ENCODE measurements around the gene ARRDC3.

The ARRDC3 gene, protein sequence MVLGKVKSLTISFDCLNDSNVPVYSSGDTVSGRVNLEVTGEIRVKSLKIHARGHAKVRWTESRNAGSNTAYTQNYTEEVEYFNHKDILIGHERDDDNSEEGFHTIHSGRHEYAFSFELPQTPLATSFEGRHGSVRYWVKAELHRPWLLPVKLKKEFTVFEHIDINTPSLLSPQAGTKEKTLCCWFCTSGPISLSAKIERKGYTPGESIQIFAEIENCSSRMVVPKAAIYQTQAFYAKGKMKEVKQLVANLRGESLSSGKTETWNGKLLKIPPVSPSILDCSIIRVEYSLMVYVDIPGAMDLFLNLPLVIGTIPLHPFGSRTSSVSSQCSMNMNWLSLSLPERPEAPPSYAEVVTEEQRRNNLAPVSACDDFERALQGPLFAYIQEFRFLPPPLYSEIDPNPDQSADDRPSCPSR

DNA sequence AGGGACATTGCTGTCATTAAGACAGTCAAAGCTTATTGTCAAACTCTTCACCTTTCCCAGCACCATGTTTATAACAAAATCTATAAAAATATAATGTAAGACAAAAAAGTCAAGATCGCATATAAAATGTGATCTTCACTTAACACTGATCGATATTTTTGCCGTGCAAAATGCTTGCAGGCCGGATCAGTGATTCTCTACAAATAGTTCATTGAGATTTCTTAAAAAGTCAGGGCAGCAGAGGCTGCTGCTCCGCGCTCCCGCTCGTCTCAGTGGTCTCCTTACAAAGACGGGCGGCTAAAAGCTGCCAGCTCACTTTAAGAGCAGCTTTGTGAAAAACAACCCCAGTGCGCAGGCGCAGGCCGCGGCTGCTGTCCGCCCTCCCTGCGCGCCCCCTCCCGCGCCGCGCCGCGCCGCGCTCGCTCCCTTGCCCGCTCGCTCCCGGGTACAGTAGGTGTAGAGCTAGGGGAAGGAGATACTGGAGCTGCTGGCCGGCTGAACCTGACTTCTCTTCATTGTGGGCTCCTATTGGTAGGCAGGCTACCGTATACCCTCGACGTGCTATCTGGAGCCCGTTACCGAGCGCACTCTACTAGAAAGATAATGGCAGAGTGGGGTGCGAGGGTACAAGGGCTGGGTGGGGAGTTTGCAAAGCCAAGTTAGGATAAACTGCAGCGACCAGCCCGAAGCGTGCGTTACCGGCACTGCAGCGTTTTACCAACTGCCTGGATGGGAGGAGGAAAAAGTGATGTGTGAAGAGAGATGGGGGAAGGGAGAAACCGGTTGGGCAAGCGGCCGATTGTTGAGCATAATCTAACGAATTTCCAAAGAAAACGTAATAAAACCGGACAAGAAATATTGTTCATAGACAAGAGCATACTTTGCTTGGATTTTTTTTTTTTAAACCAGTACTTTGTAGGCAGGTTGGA lies at the start of gene ARRDC3:
ARRDC3 (minus strand) TSS at position 291 of the 929 bp plus-strand sequence; CDS start at position 66, 225 bp downstream.
- peak; percentile 81 for DNase-seq (ENCODE audit: extremely low read depth, low read depth)
- TF ChIP-seq, protein P1, sequence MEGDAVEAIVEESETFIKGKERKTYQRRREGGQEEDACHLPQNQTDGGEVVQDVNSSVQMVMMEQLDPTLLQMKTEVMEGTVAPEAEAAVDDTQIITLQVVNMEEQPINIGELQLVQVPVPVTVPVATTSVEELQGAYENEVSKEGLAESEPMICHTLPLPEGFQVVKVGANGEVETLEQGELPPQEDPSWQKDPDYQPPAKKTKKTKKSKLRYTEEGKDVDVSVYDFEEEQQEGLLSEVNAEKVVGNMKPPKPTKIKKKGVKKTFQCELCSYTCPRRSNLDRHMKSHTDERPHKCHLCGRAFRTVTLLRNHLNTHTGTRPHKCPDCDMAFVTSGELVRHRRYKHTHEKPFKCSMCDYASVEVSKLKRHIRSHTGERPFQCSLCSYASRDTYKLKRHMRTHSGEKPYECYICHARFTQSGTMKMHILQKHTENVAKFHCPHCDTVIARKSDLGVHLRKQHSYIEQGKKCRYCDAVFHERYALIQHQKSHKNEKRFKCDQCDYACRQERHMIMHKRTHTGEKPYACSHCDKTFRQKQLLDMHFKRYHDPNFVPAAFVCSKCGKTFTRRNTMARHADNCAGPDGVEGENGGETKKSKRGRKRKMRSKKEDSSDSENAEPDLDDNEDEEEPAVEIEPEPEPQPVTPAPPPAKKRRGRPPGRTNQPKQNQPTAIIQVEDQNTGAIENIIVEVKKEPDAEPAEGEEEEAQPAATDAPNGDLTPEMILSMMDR (IDR thresholded peaks at IDR 0.05; ENCODE audit: low read depth, low read length, missing control alignments), result no peak
- peak within 1 kb of the TSS; percentile 95 for H3K4me3 ChIP-seq (replicated peaks; ENCODE audit: low read depth, low read length)

DNA sequence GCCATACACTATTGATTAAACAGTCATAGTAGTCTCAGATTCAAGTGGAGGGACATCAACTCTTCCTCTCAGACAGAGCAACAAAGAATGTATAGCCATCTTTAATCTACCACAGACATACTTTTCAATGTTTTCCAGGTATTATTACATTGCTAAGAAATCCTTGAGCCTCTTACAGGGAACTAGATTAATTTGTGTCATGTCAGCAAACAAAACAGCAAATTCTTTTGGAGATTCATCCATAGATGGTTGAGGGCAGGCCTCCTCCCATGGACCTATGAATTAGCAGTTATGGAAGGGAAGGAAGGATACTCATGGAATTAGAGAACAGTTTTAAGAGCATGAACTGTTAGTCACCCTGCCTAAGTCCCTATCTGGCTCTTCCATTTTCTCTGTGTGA lies 47.8 kb upstream of the ARRDC3 start:
- TF ChIP-seq, protein P1 (IDR thresholded peaks at IDR 0.05; ENCODE audit: low read depth, low read length, missing control alignments), result no peak

DNA sequence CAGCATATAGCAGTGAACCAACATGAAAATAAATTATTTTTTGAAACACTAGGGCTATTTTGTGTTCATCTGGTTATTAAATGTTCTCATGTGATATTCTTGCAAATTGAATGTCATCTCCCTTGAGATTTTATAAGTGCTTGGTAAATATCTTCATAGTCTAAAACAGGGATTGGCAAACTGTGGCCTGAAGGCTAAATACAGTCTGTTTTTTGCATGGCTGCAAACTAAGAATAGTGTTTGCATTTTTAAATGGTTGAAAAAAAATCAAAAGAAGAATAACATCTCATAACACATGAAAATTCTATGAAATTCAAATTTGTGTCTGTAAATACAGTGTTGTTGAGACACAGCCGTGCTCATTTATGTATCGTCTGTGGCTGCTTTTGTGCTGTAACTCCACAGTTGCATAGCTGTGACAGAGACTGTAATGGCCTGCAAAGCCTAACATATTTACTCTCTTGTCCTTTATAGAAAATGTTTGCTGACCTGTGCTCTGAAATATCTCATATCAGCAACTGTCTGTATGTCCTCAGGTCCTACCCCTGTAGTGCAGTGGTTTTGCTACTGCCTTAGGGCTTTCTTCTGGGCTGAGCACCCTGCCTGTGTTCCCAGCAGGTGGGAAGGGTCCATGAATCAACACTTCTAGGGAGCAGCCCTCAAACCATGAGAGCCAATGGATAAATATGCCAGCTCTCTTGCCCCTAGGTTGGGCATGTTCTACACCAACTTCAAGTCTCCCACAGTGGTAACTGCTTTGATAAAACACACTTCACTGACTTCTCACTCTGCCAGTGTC lies 41.7 kb upstream of the ARRDC3 start:
- TF ChIP-seq, protein P1 (IDR thresholded peaks at IDR 0.05; ENCODE audit: low read depth, low read length, missing control alignments), result no peak
- no peak overlapping the region for H3K4me3 ChIP-seq (replicated peaks; ENCODE audit: low read depth, low read length)
- DNase-seq (ENCODE audit: extremely low read depth, low read depth), result no peak

More for the DNA sequence above, 47.8 kb upstream of the ARRDC3 start:
- no peak for DNase-seq (ENCODE audit: extremely low read depth, low read depth)
- no peak overlapping the region for H3K4me3 ChIP-seq (replicated peaks; ENCODE audit: low read depth, low read length)

DNA sequence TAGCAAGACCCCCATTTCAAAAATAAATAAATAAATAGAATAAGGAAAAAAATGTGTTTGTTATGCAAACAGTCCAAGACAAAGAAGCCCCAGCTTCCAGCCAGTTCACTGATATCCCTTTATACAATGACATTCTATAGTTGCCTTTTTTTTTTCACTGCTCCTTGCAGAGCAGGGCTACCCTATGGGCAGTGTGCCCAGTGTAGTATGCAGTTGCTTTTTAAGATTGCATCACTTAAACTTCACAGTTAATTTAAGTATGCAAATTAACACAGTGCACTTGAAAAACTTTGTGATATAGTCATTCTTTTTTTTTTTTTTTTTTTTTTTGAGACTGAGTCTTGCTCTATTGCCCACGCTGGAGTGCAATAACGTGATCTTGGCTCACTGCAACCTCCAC lies 40.8 kb upstream of the ARRDC3 start:
- no peak overlapping the region for H3K4me3 ChIP-seq (replicated peaks; ENCODE audit: low read depth, low read length)
- TF ChIP-seq, protein P1 (IDR thresholded peaks at IDR 0.05; ENCODE audit: low read depth, low read length, missing control alignments), result no peak
- DNase-seq (ENCODE audit: extremely low read depth, low read depth), result no peak

DNA sequence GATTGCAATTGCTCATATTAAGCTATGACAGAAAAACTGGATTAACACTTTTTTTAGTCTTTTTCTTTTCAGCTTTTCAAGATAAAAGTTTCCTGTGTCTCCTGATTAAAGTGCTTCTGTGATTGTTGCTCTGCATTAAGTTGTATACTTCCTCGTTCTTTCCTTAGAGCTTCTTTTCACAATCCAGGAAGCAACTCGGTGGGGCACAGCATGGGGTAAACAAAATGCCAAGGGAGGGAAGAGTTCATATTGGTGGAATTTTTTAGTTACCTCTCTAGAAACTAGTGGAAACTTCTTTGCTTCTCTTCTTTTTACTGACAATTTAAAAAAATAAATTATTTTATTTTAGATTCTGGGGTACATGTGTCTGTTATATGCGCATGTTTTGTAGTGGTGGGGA lies 37.8 kb upstream of the ARRDC3 start:
- TF ChIP-seq, protein P1 (IDR thresholded peaks at IDR 0.05; ENCODE audit: low read depth, low read length, missing control alignments), result no peak
- H3K4me3 ChIP-seq (replicated peaks; ENCODE audit: low read depth, low read length), result no peak overlapping the region
- DNase-seq (ENCODE audit: extremely low read depth, low read depth), result no peak

All from HFF-Myc (cell line).